ENCODE results near the gene ZSCAN10. TPM values are rescaled to one million over a fixed set of nuclear protein-coding genes. Genes with fewer than 3 reads are reported as not detected.

The ZSCAN10 gene
- polyA plus RNA-seq, 1 experiment: not detected

GRCh38 chr16:3112058-3112880 is 13.2 kb upstream of the ZSCAN10 start, which contains the start of gene ZNF205:
Gene ZNF205, plus strand, starts transcription at chr16:3112586. Its CDS starts 845 bp downstream, at chr16:3113431.
- no peak for DNase-seq (ENCODE audit: low read depth)
- Histone ChIP-seq H3K36me3 (ENCODE audit: control insufficient read depth, insufficient read depth, low read length) (peaks cover 12% of the 10 kb centered on the region), H3K4me3 (ENCODE audit: low read depth, low read length) (peak within 1 kb of the TSS; percentile 73), H3K27me3 (ENCODE audit: control insufficient read depth, insufficient read depth, low read length) (no peaks in the 10 kb centered on the region)
- ChIA-PET CTCF (interaction anchor here (0.8 to 1.8 kb wide), 3 partner anchors 17 to 23 kb away, joined by 4 to 10 read pairs (median 10); partner anchors contain the start of gene ZNF213), POLR2A (no interaction called here)
- TF ChIP-seq CTCF (IDR thresholded peaks at IDR 0.05; ENCODE audit: insufficient read depth, low read depth, low read length): no peak

DNA sequence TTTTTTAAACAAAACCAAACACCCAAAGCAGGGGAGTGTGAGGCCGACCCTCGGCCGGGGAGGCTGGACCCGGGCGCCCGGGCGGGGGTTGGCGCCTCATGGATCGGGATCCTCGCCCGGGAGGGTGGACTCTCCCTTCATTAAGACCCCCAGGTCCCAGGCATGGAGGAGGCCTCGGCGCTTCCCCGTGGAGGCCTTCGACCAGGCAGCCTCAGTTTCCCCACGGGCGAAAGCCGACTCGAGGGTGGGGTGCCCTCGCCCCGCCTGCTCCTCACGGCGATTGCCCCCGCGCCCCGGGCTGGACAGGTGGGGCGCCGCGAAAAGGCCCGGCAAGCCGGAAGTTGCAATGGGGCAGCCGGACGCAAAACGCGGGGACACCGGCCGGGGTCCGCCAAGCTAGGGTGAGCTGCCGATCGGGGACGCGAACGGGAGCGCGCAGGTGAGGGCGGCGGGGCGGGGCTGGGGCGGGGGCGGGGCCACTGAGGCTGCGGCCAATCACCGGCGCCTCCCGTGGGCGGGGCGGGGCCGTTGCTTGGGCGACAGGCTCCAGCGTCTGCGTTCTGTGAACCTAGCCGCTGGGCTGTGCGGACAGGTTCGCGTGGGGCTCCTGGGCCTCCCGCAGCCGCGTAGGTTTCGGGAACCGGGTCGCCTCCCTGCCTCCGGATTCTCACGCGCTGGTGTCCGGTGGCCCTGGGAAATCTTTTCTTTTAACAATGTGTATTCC is 7.3 kb upstream of the ZSCAN10 start:
- no peaks in the 10 kb centered on the region for H3K27me3 ChIP-seq (ENCODE audit: control insufficient read depth, insufficient read depth, low read length)
- no peak for TF ChIP-seq CTCF (IDR thresholded peaks at IDR 0.05; ENCODE audit: insufficient read depth, low read depth, low read length)
- ChIA-PET CTCF (interaction anchor here (0.9 to 2.3 kb wide), 3 partner anchors 23 to 48 kb away, joined by 3 to 11 read pairs (median 3); no protein-coding TSS in a partner anchor), POLR2A (interaction anchor here (0.6 kb wide), 2 partner anchors 18 to 52 kb away, joined by 3 to 5 read pairs; no protein-coding TSS in a partner anchor)
- H3K36me3 ChIP-seq (ENCODE audit: control insufficient read depth, insufficient read depth, low read length): no peaks in the 10 kb centered on the region
- peak overlapping the region; percentile 75 for H3K4me3 ChIP-seq (ENCODE audit: low read depth, low read length)
- DNase-seq (ENCODE audit: low read depth): no peak

- no peak for TF ChIP-seq CTCF (IDR thresholded peaks at IDR 0.05; ENCODE audit: insufficient read depth, low read depth, low read length)
- POLR2A ChIA-PET: no interaction called here
- CTCF ChIA-PET: interaction anchor here (1.0 to 2.0 kb wide), 4 partner anchors 13 to 43 kb away, joined by 3 to 11 read pairs (median 4); no protein-coding TSS in a partner anchor
Measured at GRCh38 chr16:3101841-3102470, 2.9 kb upstream of the ZSCAN10 start.

DNA sequence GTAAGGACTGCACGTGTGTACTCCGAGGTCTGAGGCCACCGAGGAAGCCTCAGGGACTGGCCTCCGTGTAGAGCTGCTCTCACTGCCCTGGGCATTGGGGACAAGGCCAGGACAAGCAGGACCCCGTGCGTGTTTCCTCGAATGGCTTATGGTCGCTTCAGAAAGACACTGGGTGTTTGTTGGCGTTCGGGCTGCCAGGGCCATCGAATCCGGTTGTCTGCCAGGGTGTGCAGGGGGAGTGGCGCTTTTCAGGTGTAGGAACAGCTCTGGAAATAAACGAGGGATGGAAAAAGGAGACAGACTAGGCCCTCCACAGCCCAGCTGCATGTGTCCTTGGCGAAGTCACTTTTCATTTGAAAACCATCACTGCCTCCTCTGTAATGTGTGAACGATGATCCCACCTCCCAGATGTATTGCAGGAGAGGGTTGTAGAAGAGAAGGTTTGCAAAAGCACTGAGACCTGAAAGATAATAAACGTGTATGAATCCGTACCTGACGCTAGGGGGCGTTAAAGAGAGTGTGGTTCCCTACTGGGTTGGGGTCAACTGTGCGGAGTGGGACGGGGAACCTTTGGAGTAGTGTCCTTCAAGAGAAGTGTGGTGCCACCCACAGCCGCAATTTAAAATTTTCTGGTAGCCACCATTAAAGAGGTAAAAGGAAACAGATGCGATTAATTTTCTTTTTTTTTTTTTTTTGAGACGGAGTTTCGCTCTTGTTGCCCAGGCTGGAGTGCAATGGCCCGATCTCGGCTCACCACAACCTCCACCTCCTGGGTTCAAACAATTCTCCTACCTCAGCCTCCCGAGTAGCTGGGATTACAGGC is 2.1 kb upstream of the ZSCAN10 start:
- no peaks in the 10 kb centered on the region for H3K36me3 ChIP-seq (ENCODE audit: control insufficient read depth, insufficient read depth, low read length)
- no peak overlapping the region for H3K4me3 ChIP-seq (ENCODE audit: low read depth, low read length)
- peak; percentile 62 for TF ChIP-seq CTCF (IDR thresholded peaks at IDR 0.05; ENCODE audit: insufficient read depth, low read depth, low read length)
- POLR2A ChIA-PET: no interaction called here
- peaks cover 16% of the 10 kb centered on the region for H3K27me3 ChIP-seq (ENCODE audit: control insufficient read depth, insufficient read depth, low read length)
- CTCF ChIA-PET: interaction anchor here (0.9 to 2.0 kb wide), 7 partner anchors 8 to 51 kb away, joined by 3 to 11 read pairs (median 3); partner anchors contain the start of gene ZNF213
- no peak for DNase-seq (ENCODE audit: low read depth)

More at GRCh38 chr16:3101841-3102470, 2.9 kb upstream of the ZSCAN10 start:
- Histone ChIP-seq H3K4me3 (ENCODE audit: low read depth, low read length) (no peak overlapping the region), H3K27me3 (ENCODE audit: control insufficient read depth, insufficient read depth, low read length) (peaks cover 15% of the 10 kb centered on the region), H3K36me3 (ENCODE audit: control insufficient read depth, insufficient read depth, low read length) (no peaks in the 10 kb centered on the region)
- no peak for DNase-seq (ENCODE audit: low read depth)

All from BJ (cell line).